NCI-H69 (cell line): ENCODE measurements around the gene TP53BP1.
"Not testable (repeated sequence)": the region's sequence is repeated elsewhere in the genome, so short reads cannot be mapped to it uniquely, and the experiment has no call there.

Experiments
- DNase-seq: peaks from one replicate; lab custom pipeline; 2025; lab: John Stamatoyannopoulos, UW

Gene TP53BP1

GRCh38 chr15:43492673-43493601 lies at the start of gene TP53BP1:
Gene TP53BP1, minus strand, starts transcription at chr15:43493156. Its CDS starts 113 bp downstream, at chr15:43493043.
- DNase-seq: peak; percentile 98

GRCh38 chr15:43541785-43542184 lies 48.8 kb upstream of the TP53BP1 start:
- DNase-seq: no peak

GRCh38 chr15:43538091-43538490 lies 45.1 kb upstream of the TP53BP1 start:
- DNase-seq: no peak

- DNase-seq: no peak
These were observed 41.9 kb upstream of the TP53BP1 start for GRCh38 chr15:43534897-43535296.

GRCh38 chr15:43532826-43533225 lies 39.9 kb upstream of the TP53BP1 start:
- not testable (repeated sequence) for DNase-seq

- peak; percentile 28 for DNase-seq
These were observed 38.2 kb upstream of the TP53BP1 start for GRCh38 chr15:43531018-43531670.

- no peak for DNase-seq
These were observed 36.8 kb upstream of the TP53BP1 start for GRCh38 chr15:43529587-43530345.

- DNase-seq: no peak
These were observed 36.2 kb upstream of the TP53BP1 start for GRCh38 chr15:43529141-43529540.

GRCh38 chr15:43528542-43529007 lies 35.6 kb upstream of the TP53BP1 start:
- DNase-seq: no peak

GRCh38 chr15:43527802-43528541 lies 35.0 kb upstream of the TP53BP1 start:
- no peak for DNase-seq

GRCh38 chr15:43527016-43527801 lies 34.3 kb upstream of the TP53BP1 start:
- no peak for DNase-seq

- DNase-seq: no peak
These were observed 33.4 kb upstream of the TP53BP1 start for GRCh38 chr15:43526261-43526930.

GRCh38 chr15:43525131-43525530 lies 32.2 kb upstream of the TP53BP1 start:
- no peak for DNase-seq

- no peak for DNase-seq
These were observed 31.4 kb upstream of the TP53BP1 start for GRCh38 chr15:43524254-43524845.

- DNase-seq: no peak
These were observed 30.7 kb upstream of the TP53BP1 start for GRCh38 chr15:43523646-43524045.

- no peak for DNase-seq
These were observed 29.3 kb upstream of the TP53BP1 start for GRCh38 chr15:43522247-43522646.

GRCh38 chr15:43521419-43521818 lies 28.5 kb upstream of the TP53BP1 start:
- DNase-seq: no peak

GRCh38 chr15:43520138-43520537 lies 27.2 kb upstream of the TP53BP1 start:
- DNase-seq: no peak

- no peak for DNase-seq
These were observed 26.2 kb upstream of the TP53BP1 start for GRCh38 chr15:43519196-43519595.
